IPS-15b (cell line): ENCODE measurements around the gene ANKRD28.
"Not testable (repeated sequence)": the region's sequence is repeated elsewhere in the genome, so short reads cannot be mapped to it uniquely, and the experiment has no call there.

Source experiments
- H3K27me3 ChIP-seq: one replicate; pipeline ENCODE4 v1.6.1; 2013; ENCODE audit warnings: low read length; ENCODE audit not compliant: control insufficient read depth, insufficient read depth
- H3K36me3 ChIP-seq: one replicate; pipeline ENCODE4 v1.6.1; 2013; ENCODE audit warnings: low read length; ENCODE audit not compliant: control insufficient read depth, insufficient read depth
- H3K4me1 ChIP-seq: one replicate; pipeline ENCODE4 v1.6.1; 2013; ENCODE audit warnings: mild to moderate bottlenecking, low read length; ENCODE audit not compliant: control insufficient read depth, insufficient read depth
- H3K4me3 ChIP-seq: one replicate; pipeline ENCODE4 v1.5.1; 2013; ENCODE audit warnings: low read depth, low read length
- H3K9ac ChIP-seq: one replicate; pipeline ENCODE4 v1.6.1; 2013; ENCODE audit warnings: low read depth, mild to moderate bottlenecking, low read length
- H3K9me3 ChIP-seq: one replicate; pipeline ENCODE4 v1.6.1; 2013; ENCODE audit warnings: mild to moderate bottlenecking, low read length; ENCODE audit not compliant: control insufficient read depth, insufficient read depth

Gene ANKRD28

GRCh38 chr3:15628967-15629366 lies 168.8 kb downstream of the ANKRD28 start:
- Histone ChIP-seq H3K9ac (no peak overlapping the region), H3K4me3 (no peak overlapping the region), H3K9me3 (no peaks in the 10 kb centered on the region), H3K4me1 (peaks cover 34% of the 10 kb centered on the region), H3K27me3 (no peaks in the 10 kb centered on the region), H3K36me3 (no peaks in the 10 kb centered on the region)

- Histone ChIP-seq H3K9me3 (peaks cover 4% of the 10 kb centered on the region), H3K9ac (no peak overlapping the region), H3K4me1 (no peaks in the 10 kb centered on the region)
Observed at GRCh38 chr3:15623535-15624440, 174.0 kb downstream of the ANKRD28 start.

GRCh38 chr3:15619659-15620464 lies 177.9 kb downstream of the ANKRD28 start:
- not testable (repeated sequence) for H3K36me3 ChIP-seq, H3K4me3 ChIP-seq, H3K4me1 ChIP-seq, H3K9ac ChIP-seq, H3K9me3 ChIP-seq, H3K27me3 ChIP-seq

More at GRCh38 chr3:15623535-15624440, 174.0 kb downstream of the ANKRD28 start:
- no peaks in the 10 kb centered on the region for H3K36me3 ChIP-seq
- no peaks in the 10 kb centered on the region for H3K27me3 ChIP-seq
- H3K4me3 ChIP-seq = no peak overlapping the region
